ENCODE data around the gene TEX13D. TPM values are rescaled to one million over a fixed set of nuclear protein-coding genes. Genes with fewer than 3 reads are reported as not detected.
"Not testable (repeated sequence)": the region's sequence is repeated elsewhere in the genome, so short reads cannot be mapped to it uniquely, and the experiment has no call there.

Gene TEX13D
- total RNA-seq, 1 donor from 2014 or later, result not detected

GRCh38 chrX:124307253-124307907, 25.1 kb upstream of the TEX13D start:
- Mint-ChIP-seq H3K9me3 (ENCODE audit: low read depth) (peaks cover 12% of the 10 kb centered on the region), H3K27me3 (ENCODE audit: low read depth) (no peaks in the 10 kb centered on the region), H3K4me1 (ENCODE audit: low read depth) (no peaks in the 10 kb centered on the region), H3K27ac (ENCODE audit: unreplicated experiment) (no peak overlapping the region), H3K36me3 (ENCODE audit: low read depth) (no peaks in the 10 kb centered on the region), H3K4me3 (ENCODE audit: unreplicated experiment) (no peak overlapping the region)
- TF ChIP-seq, protein P1, sequence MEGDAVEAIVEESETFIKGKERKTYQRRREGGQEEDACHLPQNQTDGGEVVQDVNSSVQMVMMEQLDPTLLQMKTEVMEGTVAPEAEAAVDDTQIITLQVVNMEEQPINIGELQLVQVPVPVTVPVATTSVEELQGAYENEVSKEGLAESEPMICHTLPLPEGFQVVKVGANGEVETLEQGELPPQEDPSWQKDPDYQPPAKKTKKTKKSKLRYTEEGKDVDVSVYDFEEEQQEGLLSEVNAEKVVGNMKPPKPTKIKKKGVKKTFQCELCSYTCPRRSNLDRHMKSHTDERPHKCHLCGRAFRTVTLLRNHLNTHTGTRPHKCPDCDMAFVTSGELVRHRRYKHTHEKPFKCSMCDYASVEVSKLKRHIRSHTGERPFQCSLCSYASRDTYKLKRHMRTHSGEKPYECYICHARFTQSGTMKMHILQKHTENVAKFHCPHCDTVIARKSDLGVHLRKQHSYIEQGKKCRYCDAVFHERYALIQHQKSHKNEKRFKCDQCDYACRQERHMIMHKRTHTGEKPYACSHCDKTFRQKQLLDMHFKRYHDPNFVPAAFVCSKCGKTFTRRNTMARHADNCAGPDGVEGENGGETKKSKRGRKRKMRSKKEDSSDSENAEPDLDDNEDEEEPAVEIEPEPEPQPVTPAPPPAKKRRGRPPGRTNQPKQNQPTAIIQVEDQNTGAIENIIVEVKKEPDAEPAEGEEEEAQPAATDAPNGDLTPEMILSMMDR (IDR thresholded peaks at IDR 0.05), result no peak
- no peak for DNase-seq (ENCODE audit: low spot score)

- no peak overlapping the region for H3K27ac Mint-ChIP-seq (ENCODE audit: unreplicated experiment)
- H3K27me3 Mint-ChIP-seq (ENCODE audit: low read depth), result no peaks in the 10 kb centered on the region
- TF ChIP-seq, protein P1 (IDR thresholded peaks at IDR 0.05), result no peak
- no peak for DNase-seq (ENCODE audit: low spot score)
- H3K4me1 Mint-ChIP-seq (ENCODE audit: low read depth), result no peaks in the 10 kb centered on the region
- no peaks in the 10 kb centered on the region for H3K9me3 Mint-ChIP-seq (ENCODE audit: low read depth)
- no peak overlapping the region for H3K4me3 Mint-ChIP-seq (ENCODE audit: unreplicated experiment)
- no peaks in the 10 kb centered on the region for H3K36me3 Mint-ChIP-seq (ENCODE audit: low read depth)
Measured at GRCh38 chrX:124325732-124326131, 6.7 kb upstream of the TEX13D start.

DNA sequence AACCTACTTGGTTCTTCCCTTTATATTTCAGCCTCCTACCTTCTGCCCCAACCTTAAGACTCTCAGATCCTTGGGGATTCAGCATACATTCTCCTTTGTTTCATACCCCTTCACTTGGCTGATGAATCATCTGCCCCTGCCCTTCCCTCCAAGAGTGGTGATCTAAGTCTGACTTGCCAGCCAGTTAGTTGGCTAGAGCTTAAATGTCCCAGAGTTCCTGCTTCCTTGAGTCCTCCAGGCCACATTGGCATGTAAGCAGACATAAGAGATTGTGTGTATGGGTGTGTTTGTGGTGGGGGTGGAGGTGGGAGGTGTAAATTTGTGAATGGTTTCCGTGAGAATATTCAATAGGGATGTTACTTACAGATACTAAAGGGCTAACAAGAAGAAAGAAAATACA, 3.7 kb upstream of the TEX13D start:
- no peaks in the 10 kb centered on the region for H3K4me1 Mint-ChIP-seq (ENCODE audit: low read depth)
- TF ChIP-seq, protein P1 (IDR thresholded peaks at IDR 0.05), result no peak
- no peaks in the 10 kb centered on the region for H3K9me3 Mint-ChIP-seq (ENCODE audit: low read depth)
- DNase-seq (ENCODE audit: low spot score), result no peak
- H3K4me3 Mint-ChIP-seq (ENCODE audit: unreplicated experiment), result no peak overlapping the region
- no peaks in the 10 kb centered on the region for H3K27me3 Mint-ChIP-seq (ENCODE audit: low read depth)
- no peak overlapping the region for H3K27ac Mint-ChIP-seq (ENCODE audit: unreplicated experiment)
- no peaks in the 10 kb centered on the region for H3K36me3 Mint-ChIP-seq (ENCODE audit: low read depth)

- no peaks in the 10 kb centered on the region for H3K9me3 Mint-ChIP-seq (ENCODE audit: low read depth)
- TF ChIP-seq, protein P1 (IDR thresholded peaks at IDR 0.05), result no peak
- DNase-seq (ENCODE audit: low spot score), result no peak
- H3K27me3 Mint-ChIP-seq (ENCODE audit: low read depth), result peaks cover 12% of the 10 kb centered on the region
- no peaks in the 10 kb centered on the region for H3K36me3 Mint-ChIP-seq (ENCODE audit: low read depth)
- H3K4me3 Mint-ChIP-seq (ENCODE audit: unreplicated experiment), result no peak overlapping the region
- H3K4me1 Mint-ChIP-seq (ENCODE audit: low read depth), result no peaks in the 10 kb centered on the region
- no peak overlapping the region for H3K27ac Mint-ChIP-seq (ENCODE audit: unreplicated experiment)
Measured at GRCh38 chrX:124333862-124334261, 1.4 kb downstream of the TEX13D start.

DNA sequence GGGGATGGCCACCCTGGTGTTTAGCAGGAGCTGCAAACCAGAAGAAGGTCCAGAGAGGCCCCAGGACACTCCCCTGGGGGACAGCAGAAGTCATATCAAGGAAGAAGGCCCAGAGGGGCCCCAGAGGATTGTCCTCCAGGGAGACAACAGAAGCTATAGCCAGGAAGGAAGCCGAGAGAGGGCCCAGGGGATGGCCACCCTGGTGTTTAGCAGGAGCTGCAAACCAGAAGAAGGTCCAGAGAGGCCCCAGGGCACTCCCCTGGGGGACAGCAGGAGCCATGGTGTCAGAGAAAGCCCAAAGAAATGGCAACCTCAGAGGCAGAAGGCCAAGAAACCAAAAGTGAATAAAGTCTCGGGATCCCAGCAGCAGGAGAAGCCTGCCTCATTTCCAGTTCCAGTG, 2.1 kb downstream of the TEX13D start:
- H3K27me3 Mint-ChIP-seq (ENCODE audit: low read depth), result peaks cover 12% of the 10 kb centered on the region
- not testable (repeated sequence) for H3K36me3 Mint-ChIP-seq (ENCODE audit: low read depth); H3K27ac Mint-ChIP-seq (ENCODE audit: unreplicated experiment); DNase-seq (ENCODE audit: low spot score); H3K4me1 Mint-ChIP-seq (ENCODE audit: low read depth); H3K4me3 Mint-ChIP-seq (ENCODE audit: unreplicated experiment); H3K9me3 Mint-ChIP-seq (ENCODE audit: low read depth)

DNA sequence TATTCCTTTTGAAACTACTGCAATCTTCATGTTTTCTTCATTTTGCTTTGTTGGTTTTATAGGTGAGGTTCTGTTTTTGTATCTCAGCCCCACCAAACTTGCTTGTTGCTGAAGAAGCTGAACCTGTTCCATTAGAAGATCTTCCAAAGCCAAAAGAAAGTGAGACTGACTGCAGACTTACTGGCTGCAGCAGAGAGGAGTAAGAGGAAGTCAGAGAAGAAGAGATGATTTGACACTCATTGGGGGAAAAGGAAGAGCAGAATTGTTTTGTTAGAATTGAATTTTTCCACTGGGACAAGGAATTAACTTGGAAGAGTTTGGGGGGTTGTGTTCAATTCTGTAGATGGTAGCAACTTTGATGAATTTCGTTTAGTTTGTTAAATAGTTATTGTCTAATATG, 3.1 kb downstream of the TEX13D start:
- TF ChIP-seq, protein P1 (IDR thresholded peaks at IDR 0.05), result no peak
- Mint-ChIP-seq H3K4me3 (ENCODE audit: unreplicated experiment) (no peak overlapping the region), H3K27ac (ENCODE audit: unreplicated experiment) (no peak overlapping the region), H3K4me1 (ENCODE audit: low read depth) (no peaks in the 10 kb centered on the region), H3K27me3 (ENCODE audit: low read depth) (peaks cover 12% of the 10 kb centered on the region), H3K9me3 (ENCODE audit: low read depth) (no peaks in the 10 kb centered on the region), H3K36me3 (ENCODE audit: low read depth) (no peaks in the 10 kb centered on the region)
- no peak for DNase-seq (ENCODE audit: low spot score)

Data from chondrocyte (in vitro differentiated cells).